H1 (cell line): ENCODE data around the gene CCDC107. TPM values are rescaled to one million over a fixed set of nuclear protein-coding genes. Genes with fewer than 3 reads are reported as not detected.

Experiments
- CTCF ChIA-PET: fragments of 300-600 bp; sonication (Branson Sonifier 250); formaldehyde crosslinking; loops from one replicate; lab custom pipeline; 2021; ENCODE audit not compliant: partially characterized antibody; lab: Charles Lee
- POLR2A ChIA-PET: fragments of 300-600 bp; sonication (Branson Sonifier 250); formaldehyde crosslinking; loops from one replicate; lab custom pipeline; 2021; ENCODE audit warnings: inconsistent platforms; ENCODE audit not compliant: partially characterized antibody; lab: Charles Lee
- DNase-seq, 2 experiments: peaks; one replicate each; pipeline versions ENCODE4 v3.0.0 to v3.0.0-alpha.2; 2010 to 2022; ENCODE audit warnings: low spot score in 2 of 2, low read depth in 1 of 2, mixed read lengths in 1 of 2
- FAIRE-seq: peaks from 2 replicates; lab custom pipeline; 2011; peaks lifted over from hg19 to GRCh38; lab: Jason Lieb, UNC
- H2AFZ ChIP-seq: 2 replicates; pipeline ENCODE4 v1.8.1; 2012; ENCODE audit warnings: low read length, inconsistent platforms
- H2AK5ac ChIP-seq: 2 replicates; pipeline ENCODE4 v1.6.1; 2013; ENCODE audit warnings: low read depth, low read length
- H2BK120ac ChIP-seq: replicated peaks from 2 replicates; pipeline ENCODE3; 2013; ENCODE audit warnings: low read depth, low read length, inconsistent platforms
- H2BK12ac ChIP-seq: 2 replicates; pipeline ENCODE4 v1.6.1; 2013; ENCODE audit warnings: low read depth, low read length
- H2BK15ac ChIP-seq: 2 replicates; pipeline ENCODE4 v1.6.1; 2013; ENCODE audit warnings: low read length
- H2BK20ac ChIP-seq: 2 replicates; pipeline ENCODE4 v1.6.1; 2013; ENCODE audit warnings: low read length
- H2BK5ac ChIP-seq: 2 replicates; pipeline ENCODE4 v1.6.1; 2013; ENCODE audit warnings: low read depth, low read length
- H3K14ac ChIP-seq: 2 replicates; pipeline ENCODE4 v1.6.1; 2013; ENCODE audit warnings: inconsistent platforms; ENCODE audit not compliant: insufficient read length
- H3K18ac ChIP-seq: 2 replicates; pipeline ENCODE4 v1.6.1; 2013; ENCODE audit warnings: low read length; ENCODE audit errors: extremely low read depth
- H3K23ac ChIP-seq: 2 replicates; pipeline ENCODE4 v1.6.1; 2013; ENCODE audit warnings: inconsistent platforms; ENCODE audit not compliant: insufficient read length
- H3K23me2 ChIP-seq: 2 replicates; pipeline ENCODE4 v1.6.1; 2013; ENCODE audit warnings: low read depth, low read length
- H3K27ac ChIP-seq: 2 replicates; pipeline ENCODE4 v1.6.1; 2011; ENCODE audit warnings: low read depth, low read length, inconsistent platforms
- H3K27me3 ChIP-seq, 4 experiments: replicated peaks in 1 of 4; 1 replicate in 1 of 4; 2 replicates in 3 of 4; pipeline versions ENCODE4 v1.6.1 to v1.8.1; 2011 to 2013; ENCODE audit warnings: low read length in 3 of 4, mild to moderate bottlenecking in 3 of 4, inconsistent platforms in 2 of 4, mixed read lengths in 2 of 4, moderate library complexity in 1 of 4; ENCODE audit not compliant: control insufficient read depth in 3 of 4, insufficient read depth in 3 of 4; ENCODE audit errors: extremely low read depth in 1 of 4
- H3K36me3 ChIP-seq, 4 experiments: 2 replicates each; pipeline versions ENCODE4 v1.6.1 to v1.8.1; 2011 to 2013; ENCODE audit warnings: mild to moderate bottlenecking in 4 of 4, low read length in 3 of 4, moderate library complexity in 2 of 4, control low read depth in 1 of 4, inconsistent platforms in 1 of 4; ENCODE audit not compliant: insufficient read depth in 4 of 4, control insufficient read depth in 2 of 4
- H3K4ac ChIP-seq: replicated peaks from 2 replicates; pipeline ENCODE3; 2013; ENCODE audit warnings: low read length, low read depth, mixed read lengths, inconsistent platforms; ENCODE audit not compliant: insufficient read length
- H3K4me1 ChIP-seq, 4 experiments: replicated peaks in 1 of 4; 1 replicate in 1 of 4; 2 replicates in 3 of 4; pipeline versions ENCODE4 v1.6.1 to v1.8.1; 2011 to 2013; ENCODE audit warnings: low read length in 3 of 4, inconsistent platforms in 2 of 4, mixed read lengths in 1 of 4; ENCODE audit not compliant: insufficient read depth in 4 of 4, control insufficient read depth in 3 of 4
- H3K4me2 ChIP-seq, 2 experiments: 2 replicates each; pipeline versions ENCODE4 v1.6.1 to v1.8.1; 2011 to 2013; ENCODE audit warnings: low read depth in 2 of 2, low read length in 2 of 2, control low read depth in 1 of 2, inconsistent platforms in 1 of 2, mild to moderate bottlenecking in 1 of 2; ENCODE audit not compliant: insufficient read depth in 1 of 2
- H3K4me3 ChIP-seq, 4 experiments: fragments of 200-600, 300-600 bp in 1 of 4; sonication (generic), shearing (Covaris generic), sonication (Bioruptor Twin) in 1 of 4; 2 replicates each; pipeline versions ENCODE4 v1.5.1 to v1.8.1; 2011 to 2016; ENCODE audit warnings: low read length in 4 of 4, low read depth in 3 of 4, control low read depth in 2 of 4, inconsistent platforms in 2 of 4, mild to moderate bottlenecking in 2 of 4, mixed read lengths in 1 of 4, moderate library complexity in 1 of 4; ENCODE audit not compliant: insufficient read depth in 2 of 4; ENCODE audit errors: extremely low read depth in 1 of 4
- H3K56ac ChIP-seq: replicated peaks from 2 replicates; pipeline ENCODE3; 2013; ENCODE audit warnings: low read depth, mild to moderate bottlenecking, mixed read lengths, low read length, inconsistent platforms; ENCODE audit not compliant: insufficient read length
- H3K79me1 ChIP-seq: 2 replicates; pipeline ENCODE4 v1.6.1; 2013; ENCODE audit warnings: low read depth, low read length, control low read depth
- H3K79me2 ChIP-seq, 2 experiments: 2 replicates each; pipeline versions ENCODE4 v1.6.1 to v1.8.1; 2012 to 2013; ENCODE audit warnings: low read length in 2 of 2, mild to moderate bottlenecking in 2 of 2, inconsistent platforms in 1 of 2; ENCODE audit not compliant: insufficient read depth in 2 of 2, control insufficient read depth in 1 of 2
- H3K9ac ChIP-seq, 4 experiments: replicated peaks in 1 of 4; 1 replicate in 1 of 4; 2 replicates in 3 of 4; pipeline versions ENCODE4 v1.6.1 to v1.8.1; 2011 to 2013; ENCODE audit warnings: low read depth in 3 of 4, low read length in 3 of 4, control low read depth in 2 of 4, mild to moderate bottlenecking in 2 of 4, moderate library complexity in 2 of 4, inconsistent platforms in 1 of 4; ENCODE audit errors: extremely low read depth in 1 of 4
- H3K9me3 ChIP-seq, 2 experiments: 2 replicates each; pipeline versions ENCODE4 v1.6.1 to v1.8.1; 2012 to 2013; ENCODE audit warnings: mild to moderate bottlenecking in 2 of 2, moderate library complexity in 2 of 2, control low read depth in 1 of 2, inconsistent platforms in 1 of 2, low read depth in 1 of 2, low read length in 1 of 2, mixed read lengths in 1 of 2; ENCODE audit not compliant: insufficient read depth in 2 of 2
- H4K20me1 ChIP-seq, 2 experiments: replicated peaks in 1 of 2; 2 replicates each; pipeline versions ENCODE3 to v1.8.1; 2011 to 2013; ENCODE audit warnings: inconsistent platforms in 2 of 2, low read length in 2 of 2, mild to moderate bottlenecking in 1 of 2; ENCODE audit not compliant: insufficient read depth in 2 of 2, control insufficient read depth in 1 of 2
- H4K5ac ChIP-seq: 2 replicates; pipeline ENCODE4 v1.6.1; 2013; ENCODE audit warnings: low read length, low read depth, mixed read lengths, inconsistent platforms; ENCODE audit not compliant: insufficient read length
- H4K8ac ChIP-seq: 2 replicates; pipeline ENCODE4 v1.8.0; 2013; ENCODE audit warnings: mild to moderate bottlenecking, moderate library complexity, low read length, inconsistent platforms; ENCODE audit not compliant: insufficient read depth; ENCODE audit errors: extremely low read depth
- H4K91ac ChIP-seq: replicated peaks from 2 replicates; pipeline ENCODE3; 2013; ENCODE audit warnings: low read length, mixed read lengths, inconsistent platforms; ENCODE audit not compliant: insufficient read length
- CHD2 ChIP-seq: IDR thresholded peaks from 2 replicates; pipeline ENCODE4 v1.6.1; 2012; ENCODE audit warnings: low read length, improper control_type of control experiment
- CTBP2 ChIP-seq: IDR thresholded peaks from 2 replicates; pipeline ENCODE4 v1.7.0; 2011; ENCODE audit warnings: borderline replicate concordance, mild to moderate bottlenecking, moderate library complexity, mixed read lengths, low read length; ENCODE audit not compliant: insufficient read depth, insufficient read length
- FOSL1 ChIP-seq: IDR thresholded peaks from 2 replicates; pipeline ENCODE4 v1.6.1; 2011; ENCODE audit warnings: mild to moderate bottlenecking, low read depth, low read length, moderate library complexity; ENCODE audit not compliant: insufficient read depth
- MAFK ChIP-seq: IDR thresholded peaks from 2 replicates; pipeline ENCODE4 v1.6.1; 2012; ENCODE audit warnings: low read depth, mild to moderate bottlenecking, improper control_type of control experiment, low read length
- SIN3A ChIP-seq, 2 experiments: IDR thresholded peaks in 1 of 2; conservative IDR thresholded peaks in 1 of 2; 2 replicates each; pipeline ENCODE4 v1.6.1; 2011 to 2012; ENCODE audit warnings: low read length in 2 of 2, improper control_type of control experiment in 1 of 2, low read depth in 1 of 2, mild to moderate bottlenecking in 1 of 2
- WGBS, 2 experiments: shearing (Covaris generic) in 1 of 2; methylation state at CpG; one replicate each; pipeline versions ENCODE4 v1.1.6 to v1.1.7; 2013 to 2015; ENCODE audit warnings: low lambda C conversion rate in 2 of 2, mixed read lengths in 2 of 2, inconsistent platforms in 1 of 2, low coverage in 1 of 2, missing lambda C conversion rate in 1 of 2; ENCODE audit not compliant: insufficient replicate concordance in 2 of 2, insufficient coverage in 1 of 2, insufficient read length in 1 of 2; ENCODE audit errors: extremely low coverage in 1 of 2, missing lambda C conversion rate in 1 of 2; 5-methylcytosine and 5-hydroxymethylcytosine counted together
- polyA plus RNA-seq, 7 experiments: library from polyadenylated mRNA; depleted of rRNA in 3 of 7; stranded (reverse) in 5 of 7; unstranded in 2 of 7; fragments of >200 nt in 5 of 7; fragments of 200-250 nt in 2 of 7; gene quantifications; 1 replicate in 5 of 7; 2 replicates in 1 of 7; 4 replicates in 1 of 7; pipeline versions ENCODE4 v1.2.1 to v1.2.3, GENCODE V29; 2011 to 2013; ENCODE audit warnings: missing spikeins in 2 of 7, mixed read lengths in 2 of 7
- total RNA-seq: library from RNA; stranded (reverse); fragmentation: NEBNext Ultra II Directional; extraction: Animal tissue kit (Norgen Biotek cat#: 25700); gene quantifications from 2 replicates; pipeline ENCODE4 v1.2.1, GENCODE V29; 2021
- TF ChIP-seq, protein P1 (sequence below): IDR thresholded peaks from 2 replicates; pipeline ENCODE4 v1.6.1; 2012; ENCODE audit warnings: low read length, inconsistent platforms

Gene CCDC107
- total and polyA plus RNA-seq, 2 of the 8 experiments (the other 6 are each of a cell fraction or from before 2014, with no cell fraction given) = 8.2 to 9.0 TPM

DNA sequence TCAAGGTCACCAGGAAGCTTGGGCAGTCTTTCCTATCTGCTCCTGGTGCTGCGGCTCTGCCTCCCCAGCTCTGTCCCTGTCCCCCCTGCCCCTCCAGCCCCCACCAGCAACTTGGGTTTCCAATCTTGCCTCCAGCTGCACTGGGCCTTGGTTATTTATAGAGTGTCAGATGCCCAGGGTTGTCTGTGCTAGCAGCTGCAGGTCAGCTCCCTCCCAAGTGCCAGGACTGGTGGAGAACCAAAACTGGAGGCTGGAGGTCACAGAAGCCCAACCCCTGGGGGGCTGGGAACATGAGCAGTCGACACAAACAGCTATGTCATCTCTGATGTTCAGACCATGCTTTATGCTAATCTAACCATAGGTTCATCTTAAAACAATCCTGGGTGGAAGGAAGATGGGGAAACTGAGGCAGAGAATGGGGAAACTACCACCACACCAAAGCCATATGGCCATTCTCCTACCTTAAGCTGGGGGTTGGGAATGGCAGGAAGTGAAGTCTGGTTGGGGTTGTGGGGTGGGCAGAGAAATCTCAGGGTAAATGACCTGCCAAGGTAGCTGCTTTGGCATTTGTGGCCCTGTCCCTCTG, 30.0 kb downstream of the CCDC107 start:
- no peak overlapping the region for H4K91ac ChIP-seq
- no peak overlapping the region for H3K14ac ChIP-seq
- no peaks in the 10 kb centered on the region for H3K9me3 ChIP-seq
- H2BK15ac ChIP-seq = no peak overlapping the region
- no peak overlapping the region for H3K4ac ChIP-seq
- no peak for DNase-seq
- peaks cover 0 to 21% of the 10 kb centered on the region in 2 experiments; a peak in 2 of 4 replicates for H3K79me2 ChIP-seq
- no peak overlapping the region for H4K5ac ChIP-seq
- no peak overlapping the region; the same call in 1 of the 2 replicates for H2BK5ac ChIP-seq
- H2BK12ac ChIP-seq = no peak overlapping the region
- H3K27me3 ChIP-seq = no peaks in the 10 kb centered on the region
- H3K9ac ChIP-seq = no peak overlapping the region
- no peak overlapping the region for H4K8ac ChIP-seq
- 83% methylated on average over 1 of the region's 2 CpGs; no CpG with 5 or more reads in 1 of the 2 experiments for WGBS, 2 experiments
- peaks cover 14 to 34% (median 28%) of the 10 kb centered on the region in 4 experiments for H3K36me3 ChIP-seq
- peaks cover 12% of the 10 kb centered on the region for H3K23me2 ChIP-seq
- H3K4me1 ChIP-seq = peaks cover 6 to 15% (median 8%) of the 10 kb centered on the region in 4 experiments; a peak in 6 of 7 replicates
- no peak overlapping the region for H3K23ac ChIP-seq
- no peak for FAIRE-seq
- H2AFZ ChIP-seq = no peak overlapping the region
- H3K56ac ChIP-seq = no peak overlapping the region
- no peak overlapping the region for H2AK5ac ChIP-seq
- no peak overlapping the region for H2BK20ac ChIP-seq
- ChIA-PET POLR2A (interaction anchor here (0.7 to 14.9 kb wide), 16 partner anchors 7 to 134 kb away, joined by 3 to 158 read pairs (median 4); partner anchors contain the start of genes ARHGEF39, CA9, CREB3 and TLN1), CTCF (interaction anchor here (0.5 to 14.1 kb wide), 9 partner anchors 9 to 154 kb away, joined by 3 to 347 read pairs (median 4); partner anchors contain the start of genes ARHGEF39, CCDC107 and RMRP)
- peaks cover 2% of the 10 kb centered on the region; the same call in 1 of the 2 replicates for H3K79me1 ChIP-seq
- H3K27ac ChIP-seq = no peak overlapping the region
- peaks cover 8 to 9% of the 10 kb centered on the region in 2 experiments for H4K20me1 ChIP-seq
- H3K4me2 ChIP-seq = peak overlapping the region; percentile 84 to 90
- H3K4me3 ChIP-seq = peak overlapping the region in 1 of 4 experiments; percentile 99; a peak in 2 of 8 replicates
- no peak overlapping the region; the same call in none of the 2 replicates for H3K18ac ChIP-seq
- H2BK120ac ChIP-seq = no peak overlapping the region
- TF ChIP-seq, protein P1, sequence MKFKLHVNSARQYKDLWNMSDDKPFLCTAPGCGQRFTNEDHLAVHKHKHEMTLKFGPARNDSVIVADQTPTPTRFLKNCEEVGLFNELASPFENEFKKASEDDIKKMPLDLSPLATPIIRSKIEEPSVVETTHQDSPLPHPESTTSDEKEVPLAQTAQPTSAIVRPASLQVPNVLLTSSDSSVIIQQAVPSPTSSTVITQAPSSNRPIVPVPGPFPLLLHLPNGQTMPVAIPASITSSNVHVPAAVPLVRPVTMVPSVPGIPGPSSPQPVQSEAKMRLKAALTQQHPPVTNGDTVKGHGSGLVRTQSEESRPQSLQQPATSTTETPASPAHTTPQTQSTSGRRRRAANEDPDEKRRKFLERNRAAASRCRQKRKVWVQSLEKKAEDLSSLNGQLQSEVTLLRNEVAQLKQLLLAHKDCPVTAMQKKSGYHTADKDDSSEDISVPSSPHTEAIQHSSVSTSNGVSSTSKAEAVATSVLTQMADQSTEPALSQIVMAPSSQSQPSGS = no peak
- no peak for TF ChIP-seq CTBP2
- TF ChIP-seq CHD2 = no peak
- TF ChIP-seq SIN3A (conservative IDR thresholded peaks at IDR 0.05 in 1 of 2, IDR thresholded peaks at IDR 0.05 in 1 of 2; ENCODE audit: low read depth in 1 of 2, low read length in 2 of 2) = no peak
- TF ChIP-seq MAFK = no peak
- TF ChIP-seq FOSL1 = no peak
